Esophagus (tissue), 2 donors: ENCODE data around the gene PLCB2. TPM values are rescaled to one million over a fixed set of nuclear protein-coding genes. Genes with fewer than 3 reads are reported as not detected.

Experiments used
- polyA plus RNA-seq, 2 donors: library from polyadenylated mRNA; stranded (reverse); fragments of 200-250 nt; gene quantifications; one replicate each; pipeline ENCODE4 v1.2.3, GENCODE V29; 2013
- donor health status: healthy with polysubstance abuse.
- donor health status: Bipolar disorder and iron deficiency.

The PLCB2 gene
- polyA plus RNA-seq, 2 donors: 5.3 to 7.3 TPM

Other genes with a start within 250 kb of the PLCB2 start
- 1 to 10 TPM; 1.0 to 1.2 TPM for gene BMF, start 199.1 kb downstream of the PLCB2 start, polyA plus RNA-seq
- gene BUB1B, start 146.9 kb downstream of the PLCB2 start, polyA plus RNA-seq: 1 to 10 TPM; 4.3 to 5.8 TPM
- gene PAK6, start 68.9 kb downstream of the PLCB2 start, polyA plus RNA-seq: 10 to 100 TPM; 14.7 to 16.6 TPM
- not detected for gene ANKRD63, start 24.9 kb downstream of the PLCB2 start, polyA plus RNA-seq
- gene INAFM2, start 15.8 kb upstream of the PLCB2 start, polyA plus RNA-seq: 1 to 10 TPM; 6.4 to 7.0 TPM
- gene CCDC9B, start 33.0 kb upstream of the PLCB2 start, polyA plus RNA-seq: 10 to 100 TPM; 21.1 to 58.1 TPM
- 1 to 10 TPM in 1 of 2 donors, under 1 TPM in 1; 0.25 to 2.8 TPM for gene PHGR1, start 43.1 kb upstream of the PLCB2 start, polyA plus RNA-seq
- 1 to 10 TPM in 1 of 2 donors, under 1 TPM in 1; 0.33 to 1.3 TPM for gene DISP2, start 50.3 kb upstream of the PLCB2 start, polyA plus RNA-seq
- 10 to 100 TPM; 11.3 TPM for gene KNSTRN, start 74.8 kb upstream of the PLCB2 start, polyA plus RNA-seq
- gene IVD, start 97.9 kb upstream of the PLCB2 start, polyA plus RNA-seq: 10 to 100 TPM; 13.4 to 14.9 TPM
- 1 to 10 TPM; 6.7 to 8.1 TPM for gene BAHD1, start 133.0 kb upstream of the PLCB2 start, polyA plus RNA-seq
- gene CHST14, start 163.0 kb upstream of the PLCB2 start, polyA plus RNA-seq: 1 to 10 TPM; 4.3 to 4.4 TPM